ENCODE results near the gene PRB2. TPM values are rescaled to one million over a fixed set of nuclear protein-coding genes. Genes with fewer than 3 reads are reported as not detected.
"Not testable (repeated sequence)": the region's sequence is repeated elsewhere in the genome, so short reads cannot be mapped to it uniquely, and the experiment has no call there.

Gene PRB2
- total RNA-seq (2014; rRNA removed; shearing (Covaris generic)): not detected in 2 replicates

GRCh38 chr12:11395467-11395866 lies at the start of gene PRB2:
PRB2 (minus strand) TSS chr12:11395567; CDS start chr12:11395529, 38 bp downstream.
- H3K4me3 ChIP-seq; DNase-seq (ENCODE audit: low read depth in 1 of 2, low spot score in 2 of 2); H3K27me3 ChIP-seq (replicated peaks); H3K4me1 ChIP-seq (replicated peaks); H3K9me3 ChIP-seq (replicated peaks); H3K36me3 ChIP-seq; H3K27ac ChIP-seq: not testable (repeated sequence)

GRCh38 chr12:11437966-11438365 lies 42.6 kb upstream of the PRB2 start:
- no peaks in the 10 kb centered on the region for H3K4me1 ChIP-seq (replicated peaks)
- no peak overlapping the region for H3K4me3 ChIP-seq
- no peak for DNase-seq (ENCODE audit: low read depth in 1 of 2, low spot score in 2 of 2)
- no peaks in the 10 kb centered on the region for H3K9me3 ChIP-seq (replicated peaks)
- H3K27ac ChIP-seq: no peak overlapping the region
- H3K27me3 ChIP-seq (replicated peaks): no peaks in the 10 kb centered on the region; the same call in 1 of the 2 replicates
- no peaks in the 10 kb centered on the region for H3K36me3 ChIP-seq

- no peak for DNase-seq (ENCODE audit: low read depth in 1 of 2, low spot score in 2 of 2)
- Histone ChIP-seq H3K4me3 (no peak overlapping the region), H3K4me1 (replicated peaks) (no peaks in the 10 kb centered on the region), H3K36me3 (no peaks in the 10 kb centered on the region), H3K9me3 (replicated peaks) (no peaks in the 10 kb centered on the region), H3K27me3 (replicated peaks) (no peaks in the 10 kb centered on the region; the same call in 1 of the 2 replicates), H3K27ac (no peak overlapping the region)
Observed at GRCh38 chr12:11433664-11434063, 38.3 kb upstream of the PRB2 start.

- Histone ChIP-seq H3K36me3 (no peaks in the 10 kb centered on the region), H3K27me3 (replicated peaks) (no peaks in the 10 kb centered on the region; the same call in 1 of the 2 replicates), H3K9me3 (replicated peaks) (no peaks in the 10 kb centered on the region), H3K27ac (no peak overlapping the region), H3K4me1 (replicated peaks) (no peaks in the 10 kb centered on the region), H3K4me3 (no peak overlapping the region)
- DNase-seq (ENCODE audit: low read depth in 1 of 2, low spot score in 2 of 2): no peak
Observed at GRCh38 chr12:11431486-11431885, 36.1 kb upstream of the PRB2 start.

- H3K9me3 ChIP-seq (replicated peaks): no peaks in the 10 kb centered on the region
- H3K4me1 ChIP-seq (replicated peaks): no peaks in the 10 kb centered on the region
- no peaks in the 10 kb centered on the region for H3K36me3 ChIP-seq
- H3K27me3 ChIP-seq (replicated peaks): no peaks in the 10 kb centered on the region; the same call in 1 of the 2 replicates
- no peak overlapping the region for H3K27ac ChIP-seq
- no peak overlapping the region for H3K4me3 ChIP-seq
- no peak for DNase-seq (ENCODE audit: low read depth in 1 of 2, low spot score in 2 of 2)
Observed at GRCh38 chr12:11427341-11427740, 32.0 kb upstream of the PRB2 start.

- Histone ChIP-seq H3K4me3 (no peak overlapping the region), H3K4me1 (replicated peaks) (no peaks in the 10 kb centered on the region), H3K9me3 (replicated peaks) (no peaks in the 10 kb centered on the region), H3K27ac (no peak overlapping the region), H3K27me3 (replicated peaks) (no peaks in the 10 kb centered on the region), H3K36me3 (no peaks in the 10 kb centered on the region)
- no peak for DNase-seq (ENCODE audit: low read depth in 1 of 2, low spot score in 2 of 2)
Observed at GRCh38 chr12:11412731-11413130, 17.4 kb upstream of the PRB2 start.

GRCh38 chr12:11408096-11408495 lies 12.7 kb upstream of the PRB2 start:
- Histone ChIP-seq H3K4me3 (no peak overlapping the region), H3K4me1 (replicated peaks) (no peaks in the 10 kb centered on the region), H3K9me3 (replicated peaks) (no peaks in the 10 kb centered on the region), H3K36me3 (no peaks in the 10 kb centered on the region), H3K27ac (no peak overlapping the region), H3K27me3 (replicated peaks) (no peaks in the 10 kb centered on the region)
- no peak for DNase-seq (ENCODE audit: low read depth in 1 of 2, low spot score in 2 of 2)

GRCh38 chr12:11397366-11397765 lies 2.0 kb upstream of the PRB2 start:
- no peak overlapping the region for H3K27ac ChIP-seq
- H3K27me3 ChIP-seq (replicated peaks): no peaks in the 10 kb centered on the region
- H3K36me3 ChIP-seq: no peaks in the 10 kb centered on the region
- no peaks in the 10 kb centered on the region for H3K9me3 ChIP-seq (replicated peaks)
- no peak overlapping the region for H3K4me3 ChIP-seq
- no peaks in the 10 kb centered on the region for H3K4me1 ChIP-seq (replicated peaks)
- DNase-seq (ENCODE audit: low read depth in 1 of 2, low spot score in 2 of 2): no peak

- H3K4me1 ChIP-seq (replicated peaks); H3K36me3 ChIP-seq; H3K4me3 ChIP-seq; H3K27me3 ChIP-seq (replicated peaks); H3K27ac ChIP-seq; H3K9me3 ChIP-seq (replicated peaks); DNase-seq (ENCODE audit: low read depth in 1 of 2, low spot score in 2 of 2): not testable (repeated sequence)
Observed at GRCh38 chr12:11391456-11391855, 3.9 kb downstream of the PRB2 start.

- not testable (repeated sequence) for H3K9me3 ChIP-seq (replicated peaks); H3K27ac ChIP-seq; DNase-seq (ENCODE audit: low read depth in 1 of 2, low spot score in 2 of 2); H3K4me1 ChIP-seq (replicated peaks); H3K27me3 ChIP-seq (replicated peaks); H3K4me3 ChIP-seq; H3K36me3 ChIP-seq
Observed at GRCh38 chr12:11377420-11377819, 17.9 kb downstream of the PRB2 start.

- no peak overlapping the region for H3K4me3 ChIP-seq
- H3K4me1 ChIP-seq (replicated peaks): no peaks in the 10 kb centered on the region
- no peak overlapping the region for H3K27ac ChIP-seq
- no peaks in the 10 kb centered on the region for H3K36me3 ChIP-seq
- no peaks in the 10 kb centered on the region for H3K27me3 ChIP-seq (replicated peaks)
- no peaks in the 10 kb centered on the region for H3K9me3 ChIP-seq (replicated peaks)
- DNase-seq (ENCODE audit: low read depth in 1 of 2, low spot score in 2 of 2): no peak
Observed at GRCh38 chr12:11361151-11361550, 34.2 kb downstream of the PRB2 start.

GRCh38 chr12:11360205-11360883 lies 35.0 kb downstream of the PRB2 start:
- not testable (repeated sequence) for H3K9me3 ChIP-seq (replicated peaks); DNase-seq (ENCODE audit: low read depth in 1 of 2, low spot score in 2 of 2); H3K4me1 ChIP-seq (replicated peaks); H3K27me3 ChIP-seq (replicated peaks); H3K27ac ChIP-seq; H3K4me3 ChIP-seq; H3K36me3 ChIP-seq

- H3K27me3 ChIP-seq (replicated peaks); H3K9me3 ChIP-seq (replicated peaks); H3K36me3 ChIP-seq; H3K4me3 ChIP-seq; H3K4me1 ChIP-seq (replicated peaks); DNase-seq (ENCODE audit: low read depth in 1 of 2, low spot score in 2 of 2); H3K27ac ChIP-seq: not testable (repeated sequence)
Observed at GRCh38 chr12:11351736-11352135, 43.6 kb downstream of the PRB2 start.

GRCh38 chr12:11348439-11348838 lies 46.9 kb downstream of the PRB2 start:
- Histone ChIP-seq H3K4me3 (no peak overlapping the region), H3K9me3 (replicated peaks) (no peaks in the 10 kb centered on the region), H3K27ac (no peak overlapping the region), H3K36me3 (no peaks in the 10 kb centered on the region), H3K4me1 (replicated peaks) (no peaks in the 10 kb centered on the region), H3K27me3 (replicated peaks) (no peaks in the 10 kb centered on the region)
- DNase-seq (ENCODE audit: low read depth in 1 of 2, low spot score in 2 of 2): no peak

GRCh38 chr12:11347810-11348209 lies 47.6 kb downstream of the PRB2 start:
- Histone ChIP-seq H3K9me3 (replicated peaks) (no peaks in the 10 kb centered on the region), H3K4me1 (replicated peaks) (no peaks in the 10 kb centered on the region), H3K27ac (no peak overlapping the region), H3K36me3 (no peaks in the 10 kb centered on the region), H3K27me3 (replicated peaks) (no peaks in the 10 kb centered on the region), H3K4me3 (no peak overlapping the region)
- DNase-seq (ENCODE audit: low read depth in 1 of 2, low spot score in 2 of 2): no peak

Measured in SJSA1 (cell line).